ENCODE data around the gene PRSS33. TPM values are rescaled to one million over a fixed set of nuclear protein-coding genes. Genes with fewer than 3 reads are reported as not detected.

The PRSS33 gene
- total and polyA plus RNA-seq, 5 donors: not detected

DNA sequence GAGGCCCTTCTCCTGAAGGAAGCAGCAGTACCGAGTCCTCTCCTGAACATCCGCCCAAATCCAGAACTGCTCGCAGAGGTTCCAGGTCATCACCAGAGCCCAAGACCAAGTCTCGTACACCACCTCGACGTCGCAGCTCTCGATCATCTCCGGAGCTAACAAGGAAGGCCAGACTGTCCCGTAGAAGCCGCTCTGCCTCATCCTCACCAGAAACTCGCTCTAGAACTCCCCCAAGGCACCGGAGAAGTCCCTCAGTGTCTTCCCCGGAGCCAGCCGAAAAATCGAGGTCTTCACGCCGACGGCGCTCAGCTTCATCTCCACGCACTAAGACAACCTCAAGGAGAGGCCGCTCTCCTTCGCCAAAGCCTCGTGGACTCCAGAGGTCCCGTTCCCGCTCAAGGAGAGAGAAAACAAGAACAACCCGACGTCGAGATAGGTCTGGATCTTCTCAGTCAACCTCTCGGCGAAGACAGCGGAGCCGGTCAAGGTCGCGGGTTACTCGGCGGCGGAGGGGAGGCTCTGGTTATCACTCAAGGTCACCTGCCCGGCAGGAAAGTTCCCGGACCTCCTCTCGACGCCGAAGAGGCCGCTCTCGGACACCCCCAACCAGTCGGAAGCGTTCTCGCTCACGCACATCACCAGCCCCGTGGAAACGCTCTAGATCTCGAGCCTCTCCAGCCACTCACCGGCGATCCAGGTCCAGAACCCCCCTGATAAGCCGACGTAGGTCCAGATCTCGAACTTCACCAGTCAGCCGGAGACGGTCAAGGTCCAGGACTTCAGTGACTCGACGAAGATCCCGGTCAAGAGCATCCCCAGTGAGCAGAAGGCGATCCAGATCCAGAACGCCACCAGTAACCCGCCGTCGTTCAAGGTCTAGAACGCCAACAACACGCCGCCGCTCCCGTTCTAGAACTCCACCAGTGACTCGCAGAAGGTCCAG is 21.6 kb downstream of the PRSS33 start:
- WGBS: 98% methylated on average over 73 of the region's 73 CpGs
- intact Hi-C loops (cut with DNase I): no loop called here
- Histone ChIP-seq H3K4me3 (ENCODE audit: low read length) (no peak overlapping the region), H3K27me3 (ENCODE audit: control insufficient read depth, insufficient read depth) (no peaks in the 10 kb centered on the region), H3K9me3 (ENCODE audit: control insufficient read depth, low read length) (no peaks in the 10 kb centered on the region), H3K4me1 (ENCODE audit: control insufficient read depth, insufficient read depth, low read length) (no peaks in the 10 kb centered on the region), H3K27ac (ENCODE audit: low read length) (no peak overlapping the region)
- DNase-seq: peak in 2 of 3 donors; percentile 49 to 55
- ATAC-seq: no peak

DNA sequence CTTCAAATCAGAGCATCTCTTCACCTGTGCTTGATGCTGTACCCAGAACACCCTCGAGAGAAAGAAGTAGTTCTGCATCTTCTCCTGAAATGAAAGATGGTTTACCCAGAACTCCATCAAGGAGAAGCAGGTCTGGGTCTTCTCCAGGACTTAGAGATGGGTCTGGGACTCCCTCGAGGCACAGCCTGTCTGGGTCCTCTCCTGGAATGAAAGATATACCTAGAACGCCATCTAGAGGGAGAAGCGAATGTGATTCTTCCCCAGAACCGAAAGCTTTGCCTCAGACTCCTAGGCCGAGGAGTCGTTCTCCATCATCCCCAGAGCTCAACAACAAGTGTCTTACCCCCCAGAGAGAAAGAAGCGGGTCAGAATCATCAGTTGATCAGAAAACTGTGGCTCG is 22.6 kb downstream of the PRSS33 start:
- no peaks in the 10 kb centered on the region for H3K4me1 ChIP-seq (ENCODE audit: control insufficient read depth, insufficient read depth, low read length)
- H3K4me3 ChIP-seq (ENCODE audit: low read length): no peak overlapping the region
- H3K9me3 ChIP-seq (ENCODE audit: control insufficient read depth, low read length): no peaks in the 10 kb centered on the region
- H3K27ac ChIP-seq (ENCODE audit: low read length): no peak overlapping the region
- peak in 2 of 3 donors; percentile 3 to 4 for DNase-seq
- ATAC-seq: no peak
- 97% methylated on average over 9 of the region's 9 CpGs for WGBS
- H3K27me3 ChIP-seq (ENCODE audit: control insufficient read depth, insufficient read depth): no peaks in the 10 kb centered on the region
- intact Hi-C loops (cut with DNase I): no loop called here

DNA sequence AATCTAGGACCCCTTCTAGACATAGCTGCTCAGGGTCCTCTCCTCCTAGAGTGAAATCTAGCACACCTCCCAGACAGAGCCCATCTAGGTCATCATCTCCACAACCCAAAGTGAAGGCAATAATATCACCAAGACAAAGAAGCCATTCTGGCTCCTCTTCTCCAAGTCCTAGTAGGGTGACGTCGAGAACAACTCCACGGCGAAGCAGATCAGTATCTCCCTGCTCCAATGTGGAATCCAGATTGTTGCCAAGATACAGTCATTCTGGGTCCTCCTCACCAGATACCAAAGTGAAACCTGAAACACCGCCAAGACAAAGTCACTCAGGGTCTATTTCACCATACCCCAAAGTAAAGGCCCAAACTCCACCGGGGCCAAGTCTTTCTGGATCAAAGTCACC is 24.2 kb downstream of the PRSS33 start:
- WGBS: 92% methylated on average over 6 of the region's 6 CpGs
- H3K4me3 ChIP-seq (ENCODE audit: low read length): no peak overlapping the region
- DNase-seq (peak in 1 of 3 donors; percentile 10), ATAC-seq (no peak)
- no peak overlapping the region for H3K27ac ChIP-seq (ENCODE audit: low read length)
- no peaks in the 10 kb centered on the region for H3K27me3 ChIP-seq (ENCODE audit: control insufficient read depth, insufficient read depth)
- H3K4me1 ChIP-seq (ENCODE audit: control insufficient read depth, insufficient read depth, low read length): no peaks in the 10 kb centered on the region
- H3K9me3 ChIP-seq (ENCODE audit: control insufficient read depth, low read length): no peaks in the 10 kb centered on the region
- intact Hi-C loops (cut with DNase I): no loop called here

DNA sequence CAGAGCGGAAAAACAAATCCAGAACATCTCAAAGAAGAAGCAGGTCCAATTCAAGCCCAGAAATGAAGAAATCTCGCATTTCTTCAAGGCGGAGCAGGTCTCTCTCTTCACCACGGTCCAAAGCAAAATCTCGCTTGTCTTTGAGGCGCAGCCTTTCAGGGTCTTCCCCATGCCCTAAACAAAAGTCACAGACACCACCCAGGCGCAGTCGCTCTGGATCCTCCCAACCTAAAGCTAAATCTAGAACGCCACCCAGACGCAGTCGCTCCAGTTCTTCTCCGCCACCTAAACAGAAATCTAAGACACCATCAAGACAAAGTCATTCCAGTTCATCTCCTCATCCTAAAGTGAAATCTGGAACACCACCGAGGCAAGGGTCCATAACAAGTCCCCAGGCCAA is 24.6 kb downstream of the PRSS33 start:
- ATAC-seq: no peak
- Histone ChIP-seq H3K4me1 (ENCODE audit: control insufficient read depth, insufficient read depth, low read length) (no peaks in the 10 kb centered on the region), H3K27me3 (ENCODE audit: control insufficient read depth, insufficient read depth) (no peaks in the 10 kb centered on the region), H3K27ac (ENCODE audit: low read length) (no peak overlapping the region), H3K4me3 (ENCODE audit: low read length) (no peak overlapping the region), H3K9me3 (ENCODE audit: control insufficient read depth, low read length) (no peaks in the 10 kb centered on the region)
- over 99% methylated on average over 13 of the region's 13 CpGs for WGBS
- intact Hi-C loops (cut with DNase I): no loop called here
- DNase-seq: peak in 2 of 3 donors; percentile 4 to 37

GRCh38 chr16:2761886-2762583 is 25.3 kb downstream of the PRSS33 start:
- intact Hi-C loops (cut with DNase I): no loop called here
- Histone ChIP-seq H3K27ac (ENCODE audit: low read length) (no peak overlapping the region), H3K4me3 (ENCODE audit: low read length) (no peak overlapping the region), H3K9me3 (ENCODE audit: control insufficient read depth, low read length) (no peaks in the 10 kb centered on the region), H3K4me1 (ENCODE audit: control insufficient read depth, insufficient read depth, low read length) (peaks cover 3% of the 10 kb centered on the region), H3K27me3 (ENCODE audit: control insufficient read depth, insufficient read depth) (no peaks in the 10 kb centered on the region)
- ATAC-seq: peak; percentile 6 to 27
- WGBS: 98% methylated on average over 42 of the region's 42 CpGs
- peak in 2 of 3 donors; percentile 40 to 48 for DNase-seq

DNA sequence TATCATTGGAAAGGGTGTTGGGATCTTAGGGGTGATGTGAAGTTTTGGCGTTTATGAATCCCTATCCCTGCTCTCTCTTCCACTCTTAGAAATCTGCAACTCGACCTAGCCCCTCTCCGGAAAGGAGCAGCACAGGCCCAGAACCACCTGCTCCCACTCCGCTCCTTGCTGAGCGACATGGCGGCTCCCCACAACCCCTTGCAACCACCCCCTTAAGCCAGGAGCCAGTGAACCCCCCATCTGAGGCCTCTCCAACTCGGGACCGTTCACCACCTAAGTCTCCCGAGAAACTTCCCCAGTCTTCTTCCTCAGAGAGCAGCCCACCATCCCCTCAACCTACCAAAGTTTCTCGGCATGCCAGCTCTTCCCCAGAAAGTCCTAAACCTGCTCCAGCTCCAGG is 25.9 kb downstream of the PRSS33 start:
- intact Hi-C loops (cut with DNase I): no loop called here
- H3K27me3 ChIP-seq (ENCODE audit: control insufficient read depth, insufficient read depth): no peaks in the 10 kb centered on the region
- WGBS: 97% methylated on average over 10 of the region's 10 CpGs
- peaks cover 5% of the 10 kb centered on the region for H3K4me1 ChIP-seq (ENCODE audit: control insufficient read depth, insufficient read depth, low read length)
- peak in 2 of 3 donors; percentile 3 to 28 for DNase-seq
- no peak overlapping the region for H3K4me3 ChIP-seq (ENCODE audit: low read length)
- ATAC-seq: peak in 1 of 2 donors; percentile 10
- H3K27ac ChIP-seq (ENCODE audit: low read length): no peak overlapping the region
- no peaks in the 10 kb centered on the region for H3K9me3 ChIP-seq (ENCODE audit: control insufficient read depth, low read length)

GRCh38 chr16:2757344-2757743 is 30.0 kb downstream of the PRSS33 start:
- Histone ChIP-seq H3K4me3 (ENCODE audit: low read length) (no peak overlapping the region), H3K27me3 (ENCODE audit: control insufficient read depth, insufficient read depth) (no peaks in the 10 kb centered on the region), H3K4me1 (ENCODE audit: control insufficient read depth, insufficient read depth, low read length) (peaks cover 17% of the 10 kb centered on the region), H3K9me3 (ENCODE audit: control insufficient read depth, low read length) (no peaks in the 10 kb centered on the region), H3K27ac (ENCODE audit: low read length) (no peak overlapping the region)
- WGBS: 68% methylated on average over 11 of the region's 11 CpGs
- intact Hi-C loops (cut with DNase I): no loop called here
- ATAC-seq (no peak), DNase-seq (peak in 1 of 3 donors; percentile 16)

DNA sequence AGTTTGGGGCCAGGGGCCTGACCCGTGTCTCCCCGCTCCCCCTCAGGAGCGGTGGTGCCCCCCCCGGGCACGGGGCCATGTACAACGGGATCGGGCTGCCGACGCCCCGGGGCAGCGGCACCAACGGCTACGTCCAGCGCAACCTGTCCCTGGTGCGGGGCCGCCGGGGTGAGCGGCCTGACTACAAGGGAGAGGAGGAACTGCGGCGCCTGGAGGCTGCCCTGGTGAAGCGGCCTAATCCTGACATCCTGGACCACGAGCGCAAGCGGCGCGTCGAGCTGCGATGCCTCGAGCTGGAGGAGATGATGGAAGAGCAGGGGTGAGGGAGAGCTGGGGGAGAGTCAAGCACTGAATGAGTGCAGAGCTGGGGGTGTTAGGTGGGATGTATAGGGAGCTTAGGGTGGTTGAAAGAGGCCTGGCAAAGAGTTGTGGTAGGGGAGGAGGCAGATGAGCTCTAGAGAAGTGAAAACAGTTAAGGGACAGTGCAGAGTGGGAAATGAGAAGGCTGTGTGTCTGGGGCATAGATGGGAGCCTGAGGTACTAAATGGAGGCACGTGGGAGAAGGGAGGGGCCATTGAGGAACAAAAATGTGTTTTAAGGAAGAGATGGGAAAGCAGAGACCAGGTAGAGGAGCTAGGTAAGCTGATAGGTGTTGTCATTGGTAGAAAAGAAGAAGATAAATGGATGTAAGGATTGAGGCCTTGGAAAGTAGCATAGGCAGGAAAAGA is 30.9 kb downstream of the PRSS33 start:
- Histone ChIP-seq H3K27me3 (ENCODE audit: control insufficient read depth, insufficient read depth) (no peaks in the 10 kb centered on the region), H3K9me3 (ENCODE audit: control insufficient read depth, low read length) (no peaks in the 10 kb centered on the region), H3K4me1 (ENCODE audit: control insufficient read depth, insufficient read depth, low read length) (peaks cover 20% of the 10 kb centered on the region), H3K4me3 (ENCODE audit: low read length) (no peak overlapping the region), H3K27ac (ENCODE audit: low read length) (no peak overlapping the region)
- ATAC-seq (no peak), DNase-seq (no peak)
- intact Hi-C loops (cut with DNase I): no loop called here
- WGBS: 88% methylated on average over 30 of the region's 30 CpGs

DNA sequence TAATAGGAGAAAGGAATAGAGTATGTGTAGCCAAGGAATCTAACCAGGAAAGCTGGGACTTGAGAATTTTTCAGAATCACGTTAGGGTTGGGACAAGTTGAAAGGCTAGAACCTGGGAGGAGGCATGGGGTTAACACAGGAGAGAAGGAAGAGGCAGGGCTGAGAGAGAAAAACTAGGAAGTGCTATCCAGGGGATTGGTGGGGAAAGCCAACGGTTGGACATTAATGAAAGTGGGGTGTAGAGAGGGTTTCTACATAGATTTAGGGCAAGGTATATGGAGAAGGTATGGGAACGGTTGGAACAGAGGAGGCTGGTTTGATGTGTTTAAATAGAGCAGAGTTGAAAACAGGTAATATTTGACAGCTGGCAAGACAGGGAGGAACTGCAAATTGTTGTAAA is 32.2 kb downstream of the PRSS33 start:
- Histone ChIP-seq H3K27ac (ENCODE audit: low read length) (no peak overlapping the region), H3K27me3 (ENCODE audit: control insufficient read depth, insufficient read depth) (no peaks in the 10 kb centered on the region), H3K9me3 (ENCODE audit: control insufficient read depth, low read length) (no peaks in the 10 kb centered on the region), H3K4me3 (ENCODE audit: low read length) (peak overlapping the region; percentile 90), H3K4me1 (ENCODE audit: control insufficient read depth, insufficient read depth, low read length) (peaks cover 20% of the 10 kb centered on the region)
- no peak for ATAC-seq
- intact Hi-C loops (cut with DNase I): no loop called here
- 14% methylated on average over 3 of the region's 3 CpGs for WGBS
- no peak for DNase-seq

GRCh38 chr16:2753733-2754020 is 33.7 kb downstream of the PRSS33 start:
- Histone ChIP-seq H3K27ac (ENCODE audit: low read length) (peak overlapping the region; percentile 98), H3K4me1 (ENCODE audit: control insufficient read depth, insufficient read depth, low read length) (peaks cover 20% of the 10 kb centered on the region), H3K4me3 (ENCODE audit: low read length) (peak overlapping the region; percentile 90), H3K9me3 (ENCODE audit: control insufficient read depth, low read length) (no peaks in the 10 kb centered on the region), H3K27me3 (ENCODE audit: control insufficient read depth, insufficient read depth) (no peaks in the 10 kb centered on the region)
- 2% methylated on average over 7 of the region's 7 CpGs for WGBS
- intact Hi-C loops (cut with DNase I): no loop called here
- ATAC-seq (no peak), DNase-seq (peak in 1 of 3 donors; percentile 10)
